IMR-90 (cell line): ENCODE data around the gene HOTAIR. TPM values are rescaled to one million over a fixed set of nuclear protein-coding genes. Genes with fewer than 3 reads are reported as not detected.
A peak's percentile ranks its signal among the peaks of the same experiment; 100 is the strongest.

Experiments
- ATAC-seq: fragments of 200-7000 bp; cut with Tn5 transposase; 2 replicates; pipeline ENCODE4 v1.9.1; 2020; ENCODE audit warnings: low read depth, mild to moderate bottlenecking, moderate library complexity
- BruUV-seq: library from RNA; stranded (reverse); fragments of 400-500 nt; replicated peaks from 2 replicates; lab custom pipeline; 2021; lab: Mats Ljungman, UMichigan
- CTCF ChIA-PET: fragments of 300-600 bp; formaldehyde crosslinking; extraction: SDS; loops from one replicate; lab custom pipeline; 2021; ENCODE audit warnings: antibody characterized with exemption; lab: Yijun Ruan, JAX
- POLR2A ChIA-PET: fragments of 300-600 bp; sonication (Branson Sonifier 250); formaldehyde crosslinking; loops from one replicate; lab custom pipeline; 2022; ENCODE audit warnings: antibody characterized with exemption; ENCODE audit not compliant: unreplicated experiment; lab: Charles Lee
- DNase-seq: peaks from one replicate; pipeline ENCODE4 v3.0.0; 2013
- H2AFZ ChIP-seq: replicated peaks from 2 replicates; pipeline ENCODE3; 2013; ENCODE audit warnings: low read length, mild to moderate bottlenecking; ENCODE audit not compliant: poor library complexity
- H2AK5ac ChIP-seq: 2 replicates; pipeline ENCODE4 v1.6.1; 2013; ENCODE audit warnings: low read depth, low read length, inconsistent platforms
- H2AK9ac ChIP-seq: replicated peaks from 2 replicates; pipeline ENCODE3; 2013; ENCODE audit warnings: mild to moderate bottlenecking, low read depth, low read length, moderate library complexity; ENCODE audit not compliant: poor library complexity
- H2BK120ac ChIP-seq: 2 replicates; pipeline ENCODE4 v1.6.1; 2013; ENCODE audit warnings: low read depth, low read length, inconsistent platforms
- H2BK15ac ChIP-seq: 3 replicates; pipeline ENCODE4 v1.6.1; 2013; ENCODE audit warnings: low read depth, low read length, inconsistent platforms
- H2BK20ac ChIP-seq: 2 replicates; pipeline ENCODE4 v1.6.1; 2013; ENCODE audit warnings: low read depth, mild to moderate bottlenecking, inconsistent platforms, low read length, moderate library complexity
- H2BK5ac ChIP-seq: 2 replicates; pipeline ENCODE4 v1.6.1; 2013; ENCODE audit warnings: mild to moderate bottlenecking, low read depth, low read length, inconsistent platforms; ENCODE audit not compliant: poor library complexity, severe bottlenecking
- H3K14ac ChIP-seq: replicated peaks from 2 replicates; pipeline ENCODE4 v1.6.1; 2013; ENCODE audit warnings: low read depth, low read length, inconsistent platforms
- H3K18ac ChIP-seq: 2 replicates; pipeline ENCODE4 v1.6.1; 2013; ENCODE audit warnings: low read depth, low read length, control low read depth
- H3K23ac ChIP-seq: 2 replicates; pipeline ENCODE4 v1.6.1; 2013; ENCODE audit warnings: low read depth, low read length, inconsistent platforms
- H3K27ac ChIP-seq: 2 replicates; pipeline ENCODE4 v1.5.1; 2013; ENCODE audit warnings: mild to moderate bottlenecking, control low read depth, low read length; ENCODE audit not compliant: insufficient read depth
- H3K27me3 ChIP-seq: 2 replicates; pipeline ENCODE4 v1.6.1; 2013; ENCODE audit warnings: low read length; ENCODE audit not compliant: control insufficient read depth, insufficient read depth
- H3K36me3 ChIP-seq: 2 replicates; pipeline ENCODE4 v1.6.1; 2013; ENCODE audit warnings: low read length, mixed read lengths; ENCODE audit not compliant: control insufficient read depth, insufficient read depth
- H3K4ac ChIP-seq: 2 replicates; pipeline ENCODE4 v1.6.1; 2013; ENCODE audit warnings: low read depth, low read length, inconsistent platforms
- H3K4me1 ChIP-seq: 2 replicates; pipeline ENCODE4 v1.6.1; 2013; ENCODE audit warnings: low read length, mixed read lengths; ENCODE audit not compliant: control insufficient read depth, insufficient read depth
- H3K4me2 ChIP-seq: 2 replicates; pipeline ENCODE4 v1.6.1; 2013; ENCODE audit warnings: low read depth, mild to moderate bottlenecking, control low read depth, low read length, moderate library complexity
- H3K4me3 ChIP-seq: 2 replicates; pipeline ENCODE4 v1.5.1; 2013; ENCODE audit warnings: low read depth, mild to moderate bottlenecking, control low read depth, low read length, moderate library complexity; ENCODE audit not compliant: insufficient read depth
- H3K56ac ChIP-seq: 2 replicates; pipeline ENCODE4 v1.6.1; 2013; ENCODE audit warnings: low read length, inconsistent platforms; ENCODE audit not compliant: insufficient read depth; ENCODE audit errors: extremely low read depth
- H3K79me1 ChIP-seq, 2 experiments: 2 replicates each; pipeline ENCODE4 v1.6.1; 2013; ENCODE audit warnings: low read length in 2 of 2, inconsistent platforms in 1 of 2, low read depth in 1 of 2
- H3K9ac ChIP-seq: 2 replicates; pipeline ENCODE4 v1.6.1; 2013; ENCODE audit warnings: low read depth, low read length, control low read depth
- H3K9me1 ChIP-seq: 2 replicates; pipeline ENCODE4 v1.6.1; 2013; ENCODE audit warnings: low read length, inconsistent platforms; ENCODE audit not compliant: insufficient read depth
- H3K9me3 ChIP-seq: 2 replicates; pipeline ENCODE4 v1.6.1; 2013; ENCODE audit warnings: low read length; ENCODE audit not compliant: control insufficient read depth, insufficient read depth
- H4K20me1 ChIP-seq: 2 replicates; pipeline ENCODE4 v1.6.1; 2013; ENCODE audit warnings: low read length, inconsistent platforms; ENCODE audit not compliant: insufficient read depth
- H4K5ac ChIP-seq: 2 replicates; pipeline ENCODE4 v1.6.1; 2013; ENCODE audit warnings: mild to moderate bottlenecking, low read depth, low read length, control low read depth
- H4K8ac ChIP-seq, 2 experiments: 2 replicates each; pipeline ENCODE4 v1.6.1; 2013; ENCODE audit warnings: low read depth in 2 of 2, low read length in 2 of 2, control low read depth in 1 of 2, inconsistent platforms in 1 of 2
- H4K91ac ChIP-seq: 2 replicates; pipeline ENCODE4 v1.6.1; 2013; ENCODE audit warnings: low read depth, low read length, inconsistent platforms; ENCODE audit not compliant: insufficient read depth
- BHLHE40 ChIP-seq: fragments of 150-350 bp; IDR thresholded peaks from 2 replicates; pipeline ENCODE4 v1.6.1; 2016; ENCODE audit warnings: mild to moderate bottlenecking, low read depth, low read length
- CEBPB ChIP-seq: IDR thresholded peaks from 2 replicates; pipeline ENCODE4 v1.6.1; 2012; ENCODE audit warnings: low read depth, low read length, improper control_type of control experiment
- CHD1 ChIP-seq: IDR thresholded peaks from 2 replicates; pipeline ENCODE4 v1.6.1; 2012; ENCODE audit warnings: low read depth, low read length, improper control_type of control experiment
- CTCF ChIP-seq: conservative IDR thresholded peaks from 2 replicates; pipeline ENCODE4 v1.5.1; 2012; ENCODE audit warnings: mild to moderate bottlenecking, low read depth, low read length, improper control_type of control experiment
- FOS ChIP-seq: fragments of 150-350 bp; IDR thresholded peaks from 2 replicates; pipeline ENCODE4 v1.6.1; 2016; ENCODE audit warnings: low read depth, low read length
- MAFK ChIP-seq: IDR thresholded peaks from 2 replicates; pipeline ENCODE4 v1.6.1; 2012; ENCODE audit warnings: low read depth, low read length, improper control_type of control experiment
- MAZ ChIP-seq: IDR thresholded peaks from 2 replicates; pipeline ENCODE4 v1.6.1; 2012; ENCODE audit warnings: low read depth, mild to moderate bottlenecking, low read length, improper control_type of control experiment, moderate library complexity, borderline replicate concordance
- MXI1 ChIP-seq: IDR thresholded peaks from 2 replicates; pipeline ENCODE4 v1.6.1; 2012; ENCODE audit warnings: low read depth, mild to moderate bottlenecking, low read length, moderate library complexity, borderline replicate concordance
- NFE2L2 ChIP-seq: fragments of 150-350 bp; IDR thresholded peaks from 2 replicates; pipeline ENCODE4 v1.6.1; 2016; ENCODE audit warnings: low read depth, mild to moderate bottlenecking, low read length
- POLR2A ChIP-seq: IDR thresholded peaks from 2 replicates; pipeline ENCODE4 v1.6.1; 2012; ENCODE audit warnings: mild to moderate bottlenecking, low read depth, low read length
- RAD21 ChIP-seq: IDR thresholded peaks from 2 replicates; pipeline ENCODE4 v1.6.1; 2012; ENCODE audit warnings: low read length, improper control_type of control experiment
- RCOR1 ChIP-seq: IDR thresholded peaks from 2 replicates; pipeline ENCODE4 v1.6.1; 2012; ENCODE audit warnings: mild to moderate bottlenecking, low read length, improper control_type of control experiment; ENCODE audit not compliant: insufficient replicate concordance
- RFX5 ChIP-seq: IDR thresholded peaks from 2 replicates; pipeline ENCODE4 v1.8.0; 2012; ENCODE audit warnings: low read depth, mild to moderate bottlenecking, low read length, moderate library complexity
- SMC3 ChIP-seq: fragments of 150-350 bp; IDR thresholded peaks from 2 replicates; pipeline ENCODE4 v1.6.1; 2016; ENCODE audit warnings: low read depth, mild to moderate bottlenecking, antibody characterized with exemption, low read length, moderate library complexity
- USF2 ChIP-seq: fragments of 150-350 bp; IDR thresholded peaks from 2 replicates; pipeline ENCODE4 v1.6.1; 2017; ENCODE audit warnings: mild to moderate bottlenecking, antibody characterized with exemption, low read length, low read depth
- WGBS, 2 experiments: methylation state at CpG; one replicate each; pipeline versions ENCODE4 v1.1.5 to v1.1.7; 2013; ENCODE audit warnings: missing lambda C conversion rate in 2 of 2; ENCODE audit not compliant: insufficient read length in 1 of 2; ENCODE audit errors: extremely low coverage in 2 of 2; 5-methylcytosine and 5-hydroxymethylcytosine counted together
- dilution Hi-C: fragments of 300-500 bp; cut with HindIII; formaldehyde crosslinking; loops from one replicate; pipeline ENCODE4 v1.14.3; 2018; ENCODE audit warnings: low sequenced_read_pairs; ENCODE audit not compliant: unreplicated experiment
- in situ Hi-C: fragments of 300-500 bp; cut with MboI; formaldehyde crosslinking; loops from 3 replicates; pipeline ENCODE4 v1.14.3; 2019; ENCODE audit warnings: low sequenced_read_pairs, inconsistent platforms, mixed read lengths
- intact Hi-C: fragments of 100-400 bp; cut with micrococcal nuclease; formaldehyde crosslinking; loops from 2 replicates; pipeline ENCODE4 v1.10.0; 2022
- polyA plus RNA-seq, 3 experiments: library from polyadenylated mRNA; depleted of rRNA; stranded (reverse); fragments of >200 nt; gene quantifications; 2 replicates each; pipeline ENCODE4 v1.2.3, GENCODE V29; 2012; ENCODE audit warnings: low replicate concordance in 1 of 3
- total RNA-seq: library from RNA; depleted of rRNA; stranded (reverse); fragments of >200 nt; gene quantifications from 2 replicates; pipeline ENCODE4 v1.2.3, GENCODE V29; 2012

HOTAIR gene
- total and polyA plus RNA-seq, 2 of the 4 experiments (the other 2 are of a cell fraction), result not detected

- POLR2A ChIA-PET, result no interaction called here
- H3K9ac ChIP-seq, result no peak overlapping the region
- H3K56ac ChIP-seq, result no peak overlapping the region
- no peak overlapping the region for H2BK15ac ChIP-seq
- H2AFZ ChIP-seq, result no peak overlapping the region
- peaks cover 90% of the 10 kb centered on the region for H3K27me3 ChIP-seq
- ATAC-seq (peak; percentile 27), DNase-seq (peak; percentile 1)
- no peak overlapping the region for H3K18ac ChIP-seq
- H2BK120ac ChIP-seq, result no peak overlapping the region
- H4K5ac ChIP-seq, result no peak overlapping the region
- no peak overlapping the region for H3K27ac ChIP-seq
- H2BK20ac ChIP-seq, result no peak overlapping the region
- H3K4me2 ChIP-seq, result 0 out of 2 replicates have a peak overlapping the region, but pooled peaks have one; percentile 28
- no peak overlapping the region for H2AK5ac ChIP-seq
- H2BK5ac ChIP-seq, result no peak overlapping the region
- no peak overlapping the region for H3K4ac ChIP-seq
- intact Hi-C loops (no loop called here), dilution Hi-C loops (no loop called here), in situ Hi-C loops (no loop called here)
- no peak overlapping the region for H4K8ac ChIP-seq
- no peak overlapping the region for H4K91ac ChIP-seq
- no peaks in the 10 kb centered on the region for H4K20me1 ChIP-seq
- no peak overlapping the region for H2AK9ac ChIP-seq
- H3K79me1 ChIP-seq, result no peaks in the 10 kb centered on the region
- peaks cover 9% of the 10 kb centered on the region for H3K9me3 ChIP-seq
- WGBS, 2 experiments, result 2% methylated on average over 8 of the region's 49 CpGs; no CpG with 5 or more reads in 1 of the 2 experiments
- CTCF ChIA-PET, result no interaction called here
- H3K14ac ChIP-seq, result no peak overlapping the region
- no peaks in the 10 kb centered on the region for H3K4me1 ChIP-seq
- BruUV-seq, result no TSS peak
- 0 out of 2 replicates have a peak overlapping the region, but pooled peaks have one; percentile 15 for H3K4me3 ChIP-seq
- no peak overlapping the region for H3K23ac ChIP-seq
- H3K36me3 ChIP-seq, result no peaks in the 10 kb centered on the region
- no peaks in the 10 kb centered on the region for H3K9me1 ChIP-seq
- TF ChIP-seq RCOR1 (no peak), CTCF (no peak), RFX5 (no peak), RAD21 (no peak), CEBPB (no peak), POLR2A (no peak), MAFK (no peak), NFE2L2 (no peak), MAZ (no peak), CHD1 (no peak), MXI1 (no peak), BHLHE40 (no peak), SMC3 (no peak), USF2 (no peak), FOS (no peak)
Measured at GRCh38 chr12:53935383-53936341, 39.1 kb downstream of the HOTAIR start.
